ENCODE results near the gene RNU5D-1. TPM values are rescaled to one million over a fixed set of nuclear protein-coding genes. Genes with fewer than 3 reads are reported as not detected.

RNU5D-1 gene
- total and polyA plus RNA-seq, 10 of the 15 experiments (the other 5 are each of a cell fraction or from before 2014, with no cell fraction given): not detected

- Histone ChIP-seq H3K36me3 (ENCODE audit: control insufficient read depth in 2 of 2, insufficient read depth in 2 of 2, low read length in 1 of 2) (peaks cover 8 to 30% of the 10 kb centered on the region in 2 experiments), H3K27ac (ENCODE audit: control insufficient read depth, insufficient read depth) (no peak overlapping the region), H4K20me1 (ENCODE audit: control insufficient read depth, insufficient read depth) (peaks cover 12% of the 10 kb centered on the region), H3K9me3 (replicated peaks; ENCODE audit: control insufficient read depth, insufficient read depth, low read length) (no peaks in the 10 kb centered on the region), H3K4me3 (peak overlapping the region; percentile 73; the same call in 1 of the 2 replicates), H3K4me2 (ENCODE audit: control insufficient read depth, insufficient read depth) (peak overlapping the region; percentile 73), H3K4me1 (ENCODE audit: control insufficient read depth, insufficient read depth, low read length) (peaks cover 18% of the 10 kb centered on the region), H2AFZ (ENCODE audit: control insufficient read depth, low read depth, low read length) (no peak overlapping the region), H3K27me3 (replicated peaks in 1 of 2; ENCODE audit: control insufficient read depth in 2 of 2, insufficient read depth in 2 of 2, low read length in 1 of 2) (no peaks in the 10 kb centered on the region), H3K79me2 (ENCODE audit: control insufficient read depth, insufficient read depth, low read length) (peaks cover 43% of the 10 kb centered on the region), H3K9ac (ENCODE audit: control insufficient read depth, insufficient read depth, low read length) (no peak overlapping the region)
- WGBS (ENCODE audit: insufficient coverage, insufficient replicate concordance, low lambda C conversion rate, missing lambda C conversion rate): 88% methylated on average over 6 of the region's 6 CpGs
- no TSS peak for BruUV-seq (replicated peaks)
- ATAC-seq (no peak), DNase-seq (ENCODE audit: low read depth, low spot score) (no peak), FAIRE-seq (no peak)
- ChIA-PET CTCF (interaction anchor here (0.8 to 1.5 kb wide), 3 partner anchors 21 to 233 kb away, joined by 3 to 4 read pairs (median 3); partner anchors contain the start of genes PLK3 and UROD), SMC1A (ENCODE audit: uncharacterized antibody, unreplicated experiment) (interaction anchor here (0.6 kb wide), 1 partner anchor 78 kb away, joined by 3 read pairs; no protein-coding TSS in a partner anchor), RAD21 (ENCODE audit: unreplicated experiment) (no interaction called here), POLR2A (interaction anchor here (0.6 to 1.6 kb wide), 4 partner anchors 21 to 768 kb away, joined by 3 to 4 read pairs (median 4); partner anchors contain the start of gene PLK3)
- intact Hi-C loops (cut with micrococcal nuclease; ENCODE audit: unreplicated experiment): loop anchor here (5.0 kb wide), 1 partner anchor 38 kb away; no protein-coding TSS in a partner anchor
- in situ Hi-C loops (cut with MboI): no loop called here
- TF ChIP-seq ZNF207 (IDR thresholded peaks at IDR 0.05; ENCODE audit: borderline replicate concordance) (no peak), BCLAF1 (IDR thresholded peaks at IDR 0.05) (no peak), BHLHE40 (IDR thresholded peaks at IDR 0.05; ENCODE audit: borderline replicate concordance in 1 of 2, low read depth in 2 of 2, low read length in 1 of 2) (no peak), MTA3 (IDR thresholded peaks at IDR 0.05; ENCODE audit: borderline replicate concordance, low read length) (0 out of 2 replicates have a peak, but pooled peaks have one; percentile 3), POLR2AphosphoS5 (IDR thresholded peaks at IDR 0.05; ENCODE audit: low read length) (peak; percentile 66), RUNX3 (IDR thresholded peaks at IDR 0.05; ENCODE audit: low read length) (0 out of 2 replicates have a peak, but pooled peaks have one; percentile 22), TBL1XR1 (IDR thresholded peaks at IDR 0.05; ENCODE audit: low read depth, low read length) (no peak), CUX1 (IDR thresholded peaks at IDR 0.05; ENCODE audit: insufficient replicate concordance, low read depth, low read length) (no peak), EGR1 (IDR thresholded peaks at IDR 0.05; ENCODE audit: borderline replicate concordance in 1 of 2, low read depth in 2 of 2, low read length in 2 of 2) (no peak), SMAD5 (IDR thresholded peaks at IDR 0.05; ENCODE audit: low read depth) (0 out of 2 replicates have a peak, but pooled peaks have one; percentile 28), SIN3A (IDR thresholded peaks at IDR 0.05; ENCODE audit: low read depth, low read length) (no peak)
Measured at GRCh38 chr1:44778705-44779576, 48.0 kb upstream of the RNU5D-1 start.
